ENCODE data around the gene RSPH1.

The RSPH1 gene

GRCh38 chr21:42512346-42513034 is 16.5 kb upstream of the RSPH1 start:
- DNase-seq, result no peak

GRCh38 chr21:42509244-42509643 is 13.2 kb upstream of the RSPH1 start:
- DNase-seq, result no peak

GRCh38 chr21:42508371-42508770 is 12.3 kb upstream of the RSPH1 start:
- no peak for DNase-seq

GRCh38 chr21:42507418-42507817 is 11.4 kb upstream of the RSPH1 start:
- DNase-seq, result no peak

- DNase-seq, result no peak
Observed at GRCh38 chr21:42505090-42505726, 9.2 kb upstream of the RSPH1 start.

- no peak for DNase-seq
Observed at GRCh38 chr21:42503711-42504110, 7.7 kb upstream of the RSPH1 start.

- no peak for DNase-seq
Observed at GRCh38 chr21:42500736-42501135, 4.7 kb upstream of the RSPH1 start.

- no peak for DNase-seq
Observed at GRCh38 chr21:42500225-42500624, 4.2 kb upstream of the RSPH1 start.

GRCh38 chr21:42499444-42500112 is 3.6 kb upstream of the RSPH1 start:
- DNase-seq, result no peak

- DNase-seq, result no peak
Observed at GRCh38 chr21:42498012-42498411, 2.0 kb upstream of the RSPH1 start.

- DNase-seq, result no peak
Observed at GRCh38 chr21:42496839-42497202, 797 bp upstream of the RSPH1 start.

GRCh38 chr21:42495765-42496119 is 282 bp downstream of the RSPH1 start:
- no peak for DNase-seq

GRCh38 chr21:42495027-42495426 is 997 bp downstream of the RSPH1 start:
- DNase-seq, result no peak

- DNase-seq, result no peak
Observed at GRCh38 chr21:42493109-42494060, 2.6 kb downstream of the RSPH1 start.

- no peak for DNase-seq
Observed at GRCh38 chr21:42492201-42492600, 3.8 kb downstream of the RSPH1 start.

- no peak for DNase-seq
Observed at GRCh38 chr21:42491328-42491727, 4.7 kb downstream of the RSPH1 start.

GRCh38 chr21:42490720-42491119 is 5.3 kb downstream of the RSPH1 start:
- no peak for DNase-seq

GRCh38 chr21:42489991-42490390 is 6.0 kb downstream of the RSPH1 start:
- DNase-seq, result no peak

GRCh38 chr21:42489006-42489563 is 6.9 kb downstream of the RSPH1 start:
- DNase-seq, result no peak

- no peak for DNase-seq
Observed at GRCh38 chr21:42486531-42486930, 9.5 kb downstream of the RSPH1 start.

- no peak for DNase-seq
Observed at GRCh38 chr21:42486072-42486471, 10.0 kb downstream of the RSPH1 start.

GRCh38 chr21:42484966-42485365 is 11.1 kb downstream of the RSPH1 start:
- DNase-seq, result no peak

GRCh38 chr21:42481169-42481568 is 14.9 kb downstream of the RSPH1 start:
- DNase-seq, result no peak

Data from stimulated activated CD4-positive, alpha-beta T cell treated with anti-CD3 and anti-CD28 coated beads, Interleukin-12 subunit alpha, Interleukin-12 subunit beta, amount 100 ng/mL, for 4 hours (primary cell).